ENCODE results near the gene TNFSF12. TPM values are rescaled to one million over a fixed set of nuclear protein-coding genes. Genes with fewer than 3 reads are reported as not detected.

Gene TNFSF12
- total RNA-seq, 4 donors from 2014 or later = 20.8 to 53.1 (median 31.5) TPM

GRCh38 chr17:7570351-7570750 lies 21.5 kb downstream of the TNFSF12 start:
- Histone ChIP-seq H3K4me3 (no peak overlapping the region), H3K9me3 (no peaks in the 10 kb centered on the region), H3K4me1 (peaks cover 11 to 31% (median 18%) of the 10 kb centered on the region in 4 donors), H3K36me3 (peaks cover 0 to 48% (median 9%) of the 10 kb centered on the region in 4 donors), H3K27ac (no peak overlapping the region), H3K27me3 (no peaks in the 10 kb centered on the region)
- intact Hi-C loops (cut with DNase I; ENCODE audit: low total_unique reads) (no loop called here), in situ Hi-C loops (cut with MboI; ENCODE audit: low pct_ligation_motif_present in 1 of 4, low pct_unique_long_range_greater_than_20kb in 1 of 4, low sequenced_read_pairs in 3 of 4) (no loop called here)
- WGBS, 2 donors (ENCODE audit: low coverage in 1 of 2) = 95% methylated on average over 6 to 10 of the region's 10 CpGs
- no peak for DNase-seq
- TF ChIP-seq POLR2A (IDR thresholded peaks at IDR 0.05) (no peak), POLR2AphosphoS5 (IDR thresholded peaks at IDR 0.05) (no peak), CTCF (IDR thresholded peaks at IDR 0.05) (no peak), EP300 (IDR thresholded peaks at IDR 0.05; ENCODE audit: low read depth) (no peak)

GRCh38 chr17:7572338-7572587 lies 23.4 kb downstream of the TNFSF12 start:
- H3K9me3 ChIP-seq = no peaks in the 10 kb centered on the region
- no peak for DNase-seq
- peaks cover 11 to 42% (median 24%) of the 10 kb centered on the region in 4 donors for H3K4me1 ChIP-seq
- WGBS, 2 donors (ENCODE audit: low coverage in 1 of 2) = 1% methylated on average over 11 of the region's 11 CpGs; no CpG with 5 or more reads in 1 of the 2 donors
- no peaks in the 10 kb centered on the region for H3K27me3 ChIP-seq
- peak overlapping the region in 3 of 4 donors; percentile 29 to 53 (median 30) for H3K4me3 ChIP-seq
- TF ChIP-seq CTCF (IDR thresholded peaks at IDR 0.05) (no peak), EP300 (IDR thresholded peaks at IDR 0.05; ENCODE audit: low read depth) (no peak), POLR2A (IDR thresholded peaks at IDR 0.05) (no peak), POLR2AphosphoS5 (IDR thresholded peaks at IDR 0.05) (no peak)
- in situ Hi-C loops (cut with MboI; ENCODE audit: low pct_ligation_motif_present in 1 of 4, low pct_unique_long_range_greater_than_20kb in 1 of 4, low sequenced_read_pairs in 3 of 4) = no loop called here
- peaks cover 0 to 51% (median 15%) of the 10 kb centered on the region in 4 donors for H3K36me3 ChIP-seq
- intact Hi-C loops (cut with DNase I; ENCODE audit: low total_unique reads) = no loop called here
- peak overlapping the region; percentile 87 to 99 (median 92) for H3K27ac ChIP-seq

GRCh38 chr17:7572588-7573323 lies 23.9 kb downstream of the TNFSF12 start:
- Histone ChIP-seq H3K9me3 (no peaks in the 10 kb centered on the region), H3K27ac (peak overlapping the region; percentile 96 to 100 (median 99)), H3K4me3 (peak overlapping the region; percentile 89 to 100 (median 94)), H3K27me3 (no peaks in the 10 kb centered on the region), H3K36me3 (peaks cover 0 to 52% (median 19%) of the 10 kb centered on the region in 4 donors), H3K4me1 (peaks cover 11 to 43% (median 24%) of the 10 kb centered on the region in 4 donors)
- TF ChIP-seq POLR2A (IDR thresholded peaks at IDR 0.05) = peak; percentile 100
- TF ChIP-seq EP300 (IDR thresholded peaks at IDR 0.05; ENCODE audit: low read depth) = no peak
- peak in 1 of 5 experiments; percentile 26 for TF ChIP-seq CTCF (IDR thresholded peaks at IDR 0.05)
- peak; percentile 99 to 100 (median 100) for TF ChIP-seq POLR2AphosphoS5 (IDR thresholded peaks at IDR 0.05)
- WGBS, 2 donors (ENCODE audit: low coverage in 1 of 2) = 0% methylated on average over 46 of the region's 73 CpGs; no CpG with 5 or more reads in 1 of the 2 donors
- in situ Hi-C loops (cut with MboI; ENCODE audit: low pct_ligation_motif_present in 1 of 4, low pct_unique_long_range_greater_than_20kb in 1 of 4, low sequenced_read_pairs in 3 of 4) (no loop called here), intact Hi-C loops (cut with DNase I; ENCODE audit: low total_unique reads) (no loop called here)
- DNase-seq = peak; percentile 100

- TF ChIP-seq EP300 (IDR thresholded peaks at IDR 0.05; ENCODE audit: low read depth) = no peak
- TF ChIP-seq POLR2AphosphoS5 (IDR thresholded peaks at IDR 0.05) = peak; percentile 82 to 88 (median 84)
- TF ChIP-seq CTCF (IDR thresholded peaks at IDR 0.05) = no peak
- peak; percentile 5 for TF ChIP-seq POLR2A (IDR thresholded peaks at IDR 0.05)
- Histone ChIP-seq H3K27me3 (no peaks in the 10 kb centered on the region), H3K36me3 (peaks cover 0 to 59% (median 23%) of the 10 kb centered on the region in 4 donors), H3K4me3 (peak overlapping the region; percentile 89 to 100 (median 94)), H3K9me3 (no peaks in the 10 kb centered on the region), H3K27ac (peak overlapping the region; percentile 96 to 100 (median 99)), H3K4me1 (peaks cover 11 to 47% (median 25%) of the 10 kb centered on the region in 4 donors)
- in situ Hi-C loops (cut with MboI; ENCODE audit: low pct_ligation_motif_present in 1 of 4, low pct_unique_long_range_greater_than_20kb in 1 of 4, low sequenced_read_pairs in 3 of 4) (no loop called here), intact Hi-C loops (cut with DNase I; ENCODE audit: low total_unique reads) (no loop called here)
- peak; percentile 91 for DNase-seq
- WGBS, 2 donors (ENCODE audit: low coverage in 1 of 2) = 0% methylated on average over 52 of the region's 71 CpGs; no CpG with 5 or more reads in 1 of the 2 donors
These were observed 24.6 kb downstream of the TNFSF12 start for GRCh38 chr17:7573324-7574080.

Data from transverse colon (tissue), 4 donors.